HG02884 (cell line): ENCODE data around the gene ACTR3.

Experiments used
- ATAC-seq: cut with Tn5 transposase; IDR thresholded peaks from one replicate; pipeline ENCODE4 v1.9.1; 2021; ENCODE audit warnings: mild to moderate bottlenecking, moderate library complexity; ENCODE audit not compliant: unreplicated experiment

The ACTR3 gene

GRCh38 chr2:113996671-113997594 is 107.0 kb downstream of the ACTR3 start:
- no peak for ATAC-seq

- ATAC-seq: no peak
These were observed 111.3 kb downstream of the ACTR3 start for GRCh38 chr2:114001152-114001551.

DNA sequence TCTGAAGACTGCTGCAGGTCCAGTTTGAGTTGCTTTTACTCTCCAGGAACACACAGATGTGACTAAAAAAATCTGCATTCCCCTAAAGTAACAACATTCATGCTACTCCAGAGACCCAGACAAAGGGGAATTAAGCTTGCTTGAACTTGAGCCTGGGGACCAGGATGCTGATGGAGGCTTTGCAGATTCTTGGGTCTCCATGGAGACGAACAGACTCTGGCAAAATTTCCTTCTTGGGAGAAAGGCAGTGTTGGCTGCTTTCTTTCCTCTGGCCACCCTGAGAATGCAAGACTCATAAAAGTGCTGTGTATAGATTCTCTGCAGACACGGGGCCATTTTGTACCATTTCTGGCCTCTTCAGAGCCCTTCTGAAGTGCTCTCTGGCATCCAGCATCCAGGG is 112.0 kb downstream of the ACTR3 start:
- ATAC-seq: no peak

DNA sequence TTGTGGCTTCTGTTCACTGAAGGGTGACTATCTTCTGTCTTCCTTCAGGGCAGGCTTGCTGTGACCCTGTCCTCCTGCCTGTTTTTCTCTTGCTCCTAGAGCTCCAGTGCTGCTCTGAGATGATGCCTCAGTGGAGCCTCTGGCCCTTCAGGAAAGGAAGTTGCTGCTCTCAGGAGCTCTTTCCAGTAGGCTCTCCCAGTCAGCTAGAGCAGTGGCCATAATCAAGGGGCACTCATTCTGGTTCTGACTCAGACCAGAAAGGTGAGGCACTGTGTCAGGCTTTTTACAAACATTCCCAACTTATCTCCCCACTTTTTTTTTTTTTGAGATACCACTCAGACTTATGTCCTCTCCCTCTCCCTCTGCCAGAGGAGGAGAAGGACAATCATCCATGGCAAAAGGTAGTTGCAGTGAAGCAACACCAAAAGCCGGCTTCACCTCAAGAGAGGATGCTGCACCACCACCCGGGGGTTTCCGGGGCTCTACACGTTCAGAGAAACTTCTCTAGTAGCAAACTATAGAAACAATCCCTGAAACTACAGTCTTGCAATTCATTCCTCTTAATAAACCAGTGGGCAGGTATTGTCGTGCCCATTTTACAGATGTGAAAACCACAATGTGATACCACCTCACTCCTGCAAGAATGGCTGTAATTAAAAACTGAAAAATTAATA is 115.4 kb downstream of the ACTR3 start:
- ATAC-seq: peak; percentile 49

DNA sequence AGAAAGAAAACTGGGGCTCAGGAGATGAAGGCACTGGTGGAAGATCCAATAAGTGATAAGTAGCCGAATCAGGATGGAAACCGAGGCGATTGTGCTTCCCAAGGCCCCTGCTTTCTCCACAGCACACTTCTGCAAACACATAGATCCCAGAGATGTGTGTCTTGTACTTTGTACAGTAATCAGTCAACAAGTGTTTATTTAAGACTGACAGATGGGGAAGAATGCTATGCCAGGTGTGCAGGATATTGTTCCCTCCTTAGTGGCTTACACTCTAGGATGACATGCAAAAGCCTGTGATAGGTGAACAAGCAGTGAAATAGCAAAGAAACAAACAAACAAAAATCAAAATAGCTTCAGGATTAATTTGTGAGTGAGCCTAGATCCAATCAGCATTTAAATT is 116.6 kb downstream of the ACTR3 start:
- ATAC-seq: no peak

- ATAC-seq: no peak
These were observed 117.5 kb downstream of the ACTR3 start for GRCh38 chr2:114007436-114007835.

GRCh38 chr2:114008720-114009119 is 118.8 kb downstream of the ACTR3 start:
- ATAC-seq: no peak

DNA sequence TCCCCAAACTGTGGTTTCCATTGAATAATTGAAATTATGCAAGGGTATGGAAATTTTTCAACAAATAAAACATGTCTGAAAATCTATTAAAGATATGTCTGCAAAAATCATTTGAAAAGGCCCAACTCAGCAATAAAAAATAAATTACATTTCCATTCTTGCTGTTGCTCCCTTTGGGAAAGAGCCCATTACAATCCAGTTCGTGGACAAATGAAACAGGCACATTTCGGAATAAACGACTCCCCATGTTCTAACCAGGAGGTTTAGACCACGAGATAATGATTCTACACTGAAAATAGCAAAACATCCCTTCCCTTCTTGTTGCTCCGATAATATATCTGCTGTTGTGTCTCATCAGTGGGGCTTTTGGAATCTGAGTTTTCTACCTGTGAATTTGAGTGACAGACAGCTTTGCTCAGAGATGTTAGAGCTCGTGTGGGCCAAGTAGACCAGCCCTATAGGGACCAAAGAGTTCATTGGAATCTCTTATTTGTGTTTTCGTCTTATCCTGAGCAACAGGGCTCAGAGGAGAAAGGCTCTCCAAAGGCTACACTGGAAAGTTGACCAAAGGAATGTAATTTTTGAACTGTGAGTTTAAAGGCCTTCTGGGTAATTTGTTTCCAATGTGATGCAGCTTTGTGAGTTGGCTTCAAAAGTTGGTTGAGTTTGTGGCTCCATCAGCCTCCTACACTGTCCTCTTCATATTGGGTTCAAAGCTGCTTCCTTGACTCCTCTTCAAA is 119.5 kb downstream of the ACTR3 start:
- ATAC-seq: no peak

- no peak for ATAC-seq
These were observed 120.1 kb downstream of the ACTR3 start for GRCh38 chr2:114010001-114010400.

GRCh38 chr2:114011713-114012112 is 121.8 kb downstream of the ACTR3 start:
- ATAC-seq: no peak
